ENCODE results near the gene SLC41A1. TPM values are rescaled to one million over a fixed set of nuclear protein-coding genes. Genes with fewer than 3 reads are reported as not detected.

Gene SLC41A1
- total RNA-seq, 1 experiment from 2014 or later = 49.7 TPM

DNA sequence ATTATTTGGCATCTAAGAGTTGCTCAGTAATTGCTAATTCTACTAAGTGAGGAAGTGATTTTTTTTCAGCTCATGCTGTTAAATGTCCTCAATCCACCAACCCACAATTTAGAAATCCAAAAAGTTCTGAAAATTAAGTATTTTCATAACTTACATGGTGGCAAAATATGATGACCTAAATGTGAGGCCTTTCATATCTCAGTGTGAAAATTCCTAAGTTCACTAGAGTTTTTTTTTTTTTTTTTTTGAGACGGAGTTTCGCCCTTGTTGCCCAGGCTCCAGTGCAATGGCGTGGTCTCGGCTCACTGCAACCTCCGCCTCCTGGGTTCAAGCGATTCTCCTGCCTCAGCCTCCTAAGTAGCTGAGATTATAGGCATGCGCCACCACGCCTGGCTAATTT lies 68.6 kb downstream of the SLC41A1 start:
- DNase-seq (ENCODE audit: unreplicated experiment) = no peak
- H3K9me3 Mint-ChIP-seq (ENCODE audit: unreplicated experiment) = no peaks in the 10 kb centered on the region
- BruUV-seq (replicated peaks) = no TSS peak
- H3K4me3 Mint-ChIP-seq (ENCODE audit: unreplicated experiment) = no peak overlapping the region
- peaks cover 59% of the 10 kb centered on the region for H3K36me3 Mint-ChIP-seq (ENCODE audit: insufficient read depth, unreplicated experiment)
- H3K4me1 Mint-ChIP-seq (ENCODE audit: insufficient read depth, unreplicated experiment) = peaks cover 27% of the 10 kb centered on the region
- POLR2A ChIA-PET = interaction anchor here (1.3 to 12.8 kb wide), 3 partner anchors 17 to 67 kb away, joined by 3 to 220 read pairs (median 26); partner anchors contain the start of gene RAB29
- no peak overlapping the region for H3K27ac Mint-ChIP-seq (ENCODE audit: low read depth, unreplicated experiment)
- CTCF ChIA-PET = interaction anchor here (0.6 to 1.1 kb wide), 4 partner anchors 15 to 357 kb away, joined by 3 to 6 read pairs (median 4); no protein-coding TSS in a partner anchor
- intact Hi-C loops (cut with micrococcal nuclease) = no loop called here
- H3K27me3 Mint-ChIP-seq (ENCODE audit: insufficient read depth, unreplicated experiment) = no peaks in the 10 kb centered on the region
- TF ChIP-seq, protein P1, sequence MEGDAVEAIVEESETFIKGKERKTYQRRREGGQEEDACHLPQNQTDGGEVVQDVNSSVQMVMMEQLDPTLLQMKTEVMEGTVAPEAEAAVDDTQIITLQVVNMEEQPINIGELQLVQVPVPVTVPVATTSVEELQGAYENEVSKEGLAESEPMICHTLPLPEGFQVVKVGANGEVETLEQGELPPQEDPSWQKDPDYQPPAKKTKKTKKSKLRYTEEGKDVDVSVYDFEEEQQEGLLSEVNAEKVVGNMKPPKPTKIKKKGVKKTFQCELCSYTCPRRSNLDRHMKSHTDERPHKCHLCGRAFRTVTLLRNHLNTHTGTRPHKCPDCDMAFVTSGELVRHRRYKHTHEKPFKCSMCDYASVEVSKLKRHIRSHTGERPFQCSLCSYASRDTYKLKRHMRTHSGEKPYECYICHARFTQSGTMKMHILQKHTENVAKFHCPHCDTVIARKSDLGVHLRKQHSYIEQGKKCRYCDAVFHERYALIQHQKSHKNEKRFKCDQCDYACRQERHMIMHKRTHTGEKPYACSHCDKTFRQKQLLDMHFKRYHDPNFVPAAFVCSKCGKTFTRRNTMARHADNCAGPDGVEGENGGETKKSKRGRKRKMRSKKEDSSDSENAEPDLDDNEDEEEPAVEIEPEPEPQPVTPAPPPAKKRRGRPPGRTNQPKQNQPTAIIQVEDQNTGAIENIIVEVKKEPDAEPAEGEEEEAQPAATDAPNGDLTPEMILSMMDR (IDR thresholded peaks at IDR 0.05; ENCODE audit: unreplicated experiment) = no peak

DNA sequence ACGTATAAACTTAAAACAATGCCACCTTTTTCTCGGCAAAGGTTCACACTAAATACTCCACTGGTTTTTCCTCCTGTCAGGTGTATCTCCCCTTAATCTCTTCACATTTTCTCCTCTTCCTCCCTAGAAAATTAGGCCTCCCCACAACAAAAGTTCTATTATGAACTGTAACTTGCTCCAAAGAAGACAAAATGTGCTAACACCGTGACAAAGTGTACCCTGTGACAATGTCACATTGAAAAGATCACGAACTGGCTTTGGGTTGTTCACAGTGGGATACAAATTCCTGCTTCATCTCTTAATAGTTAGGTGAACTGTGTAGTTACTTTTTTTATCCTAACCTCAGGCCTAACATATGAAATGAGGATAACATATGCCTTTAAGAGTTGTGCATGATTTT lies 69.0 kb downstream of the SLC41A1 start:
- Mint-ChIP-seq H3K4me1 (ENCODE audit: insufficient read depth, unreplicated experiment) (peaks cover 31% of the 10 kb centered on the region), H3K36me3 (ENCODE audit: insufficient read depth, unreplicated experiment) (peaks cover 63% of the 10 kb centered on the region), H3K9me3 (ENCODE audit: unreplicated experiment) (no peaks in the 10 kb centered on the region), H3K4me3 (ENCODE audit: unreplicated experiment) (peak overlapping the region; percentile 7), H3K27ac (ENCODE audit: low read depth, unreplicated experiment) (no peak overlapping the region), H3K27me3 (ENCODE audit: insufficient read depth, unreplicated experiment) (no peaks in the 10 kb centered on the region)
- TF ChIP-seq, protein P1 (IDR thresholded peaks at IDR 0.05; ENCODE audit: unreplicated experiment) = no peak
- no TSS peak for BruUV-seq (replicated peaks)
- POLR2A ChIA-PET = interaction anchor here (1.9 to 12.8 kb wide), 2 partner anchors 17 to 34 kb away, joined by 9 to 220 read pairs; no protein-coding TSS in a partner anchor
- DNase-seq (ENCODE audit: unreplicated experiment) = no peak
- intact Hi-C loops (cut with micrococcal nuclease) = no loop called here
- CTCF ChIA-PET = interaction anchor here (0.6 to 0.7 kb wide), 3 partner anchors 15 to 357 kb away, joined by 3 to 5 read pairs (median 3); no protein-coding TSS in a partner anchor

DNA sequence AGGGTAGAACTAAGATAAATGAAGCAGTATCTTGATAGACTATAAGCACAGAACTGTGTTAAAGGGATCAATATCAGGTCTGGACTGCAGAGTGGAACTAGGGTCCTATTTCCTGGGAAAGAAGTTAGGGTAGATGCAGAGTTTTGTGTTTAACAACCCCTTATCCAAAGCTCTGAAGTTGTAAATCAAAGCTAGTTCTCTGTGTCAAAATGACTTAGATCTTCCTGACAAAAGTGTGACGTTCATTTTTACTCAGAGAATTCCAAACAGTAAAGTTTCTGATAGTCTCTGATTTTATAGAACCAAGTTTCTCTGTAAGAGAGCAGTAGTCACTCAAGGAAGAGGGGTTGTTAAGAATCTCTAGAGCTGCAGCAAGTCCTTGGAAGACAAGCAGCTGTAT lies 71.3 kb downstream of the SLC41A1 start:
- Mint-ChIP-seq H3K4me1 (ENCODE audit: insufficient read depth, unreplicated experiment) (peaks cover 31% of the 10 kb centered on the region), H3K27me3 (ENCODE audit: insufficient read depth, unreplicated experiment) (no peaks in the 10 kb centered on the region), H3K4me3 (ENCODE audit: unreplicated experiment) (no peak overlapping the region), H3K9me3 (ENCODE audit: unreplicated experiment) (no peaks in the 10 kb centered on the region), H3K36me3 (ENCODE audit: insufficient read depth, unreplicated experiment) (peaks cover 75% of the 10 kb centered on the region), H3K27ac (ENCODE audit: low read depth, unreplicated experiment) (peak overlapping the region; percentile 30)
- ChIA-PET CTCF (interaction anchor here (0.6 to 2.6 kb wide), 5 partner anchors 30 to 1865 kb away, joined by 3 to 19 read pairs (median 4); no protein-coding TSS in a partner anchor), POLR2A (interaction anchor here (0.6 to 12.8 kb wide), 5 partner anchors 15 to 1225 kb away, joined by 3 to 220 read pairs (median 4); partner anchors contain the start of gene RAB29)
- no TSS peak for BruUV-seq (replicated peaks)
- no peak for DNase-seq (ENCODE audit: unreplicated experiment)
- intact Hi-C loops (cut with micrococcal nuclease) = no loop called here
- TF ChIP-seq, protein P1 (IDR thresholded peaks at IDR 0.05; ENCODE audit: unreplicated experiment) = no peak

DNA sequence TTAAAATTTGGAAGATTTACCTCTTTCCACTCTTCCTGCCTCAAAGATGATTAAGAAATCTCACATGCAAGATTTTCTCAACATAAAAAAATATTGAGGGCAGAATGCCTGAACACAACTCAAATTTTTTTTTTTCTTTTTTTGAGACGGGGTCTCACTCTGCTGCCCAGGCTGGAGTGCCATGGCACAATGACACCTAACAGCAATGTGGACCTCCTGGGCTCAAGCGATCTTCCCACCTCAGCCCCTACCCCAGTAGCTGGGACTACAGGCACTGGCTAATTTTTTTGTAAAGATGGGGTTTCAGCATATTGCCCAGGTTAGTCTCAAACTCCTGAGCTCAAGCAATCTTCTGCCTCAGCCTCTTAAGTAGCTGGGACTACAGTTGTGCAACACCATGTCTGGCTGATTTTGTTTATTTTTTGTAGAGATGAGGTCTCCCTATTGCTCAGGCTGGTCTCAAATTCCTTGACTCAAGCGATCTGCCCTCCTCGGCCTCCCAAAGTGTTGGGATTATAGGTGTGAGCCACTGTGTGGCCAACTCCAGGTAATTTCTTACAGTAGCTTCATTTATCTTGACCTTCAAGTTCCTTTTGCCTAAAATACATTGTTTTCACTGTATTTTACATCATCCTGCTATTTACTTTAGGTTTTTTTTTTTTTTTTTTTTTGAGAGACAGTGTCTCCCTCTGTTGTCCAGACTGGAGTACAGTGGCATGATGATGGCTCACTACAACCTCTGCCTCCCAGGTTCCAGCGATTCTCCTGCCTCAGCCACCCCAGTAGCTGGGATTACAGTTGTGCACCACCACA lies 73.4 kb downstream of the SLC41A1 start:
- intact Hi-C loops (cut with micrococcal nuclease) = no loop called here
- Mint-ChIP-seq H3K4me1 (ENCODE audit: insufficient read depth, unreplicated experiment) (peaks cover 23% of the 10 kb centered on the region), H3K36me3 (ENCODE audit: insufficient read depth, unreplicated experiment) (peaks cover 72% of the 10 kb centered on the region), H3K27ac (ENCODE audit: low read depth, unreplicated experiment) (peak overlapping the region; percentile 3), H3K9me3 (ENCODE audit: unreplicated experiment) (no peaks in the 10 kb centered on the region), H3K4me3 (ENCODE audit: unreplicated experiment) (no peak overlapping the region), H3K27me3 (ENCODE audit: insufficient read depth, unreplicated experiment) (no peaks in the 10 kb centered on the region)
- ChIA-PET CTCF (interaction anchor here (0.6 to 4.8 kb wide), 23 partner anchors 9 to 1240 kb away, joined by 3 to 34 read pairs (median 4); no protein-coding TSS in a partner anchor), POLR2A (interaction anchor here (0.6 to 12.8 kb wide), 16 partner anchors 7 to 230 kb away, joined by 3 to 220 read pairs (median 4); partner anchors contain the start of genes NUCKS1 and RAB29)
- DNase-seq (ENCODE audit: unreplicated experiment) = peak; percentile 85
- no TSS peak for BruUV-seq (replicated peaks)
- TF ChIP-seq, protein P1 (IDR thresholded peaks at IDR 0.05; ENCODE audit: unreplicated experiment) = peak; percentile 48
